Stimulated activated naive CD8-positive, alpha-beta T cell treated with anti-CD3 and anti-CD28 coated beads, Interleukin-15, amount 100 ng/mL, for 72 hours (primary cell): Measurements from ENCODE around the gene CPLX3.

Experiments
- ATAC-seq: fragments of 150-1000 bp; cut with Tn5 transposase; 2 replicates; pipeline ENCODE4 v1.10.0; 2021; ENCODE audit warnings: mild to moderate bottlenecking, moderate library complexity
- DNase-seq, 2 donors: peaks; one replicate each; pipeline ENCODE4 v3.0.0; 2021 to 2022
- H3K27ac Mint-ChIP-seq, 2 donors: one replicate each; pipeline ENCODE4 v1.8.0; 2022; ENCODE audit warnings: mild to moderate bottlenecking in 2 of 2, mixed read lengths in 2 of 2, moderate library complexity in 2 of 2
- H3K27me3 Mint-ChIP-seq: one replicate; pipeline ENCODE4 v1.8.0; 2022; ENCODE audit warnings: mixed read lengths
- H3K4me1 Mint-ChIP-seq: one replicate; pipeline ENCODE4 v1.8.0; 2022; ENCODE audit warnings: mild to moderate bottlenecking, mixed read lengths
- H3K4me3 Mint-ChIP-seq, 2 donors: one replicate each; pipeline ENCODE4 v1.8.0; 2022; ENCODE audit warnings: mild to moderate bottlenecking in 2 of 2, mixed read lengths in 2 of 2, moderate library complexity in 1 of 2
- H3K9me3 Mint-ChIP-seq, 2 donors: one replicate each; pipeline ENCODE4 v1.8.0; 2022; ENCODE audit warnings: mixed read lengths in 2 of 2

The CPLX3 gene

GRCh38 chr15:74873756-74874424 lies 47.5 kb downstream of the CPLX3 start:
- H3K4me3 Mint-ChIP-seq: peak overlapping the region; percentile 96 to 98
- peaks cover 0 to 7% of the 10 kb centered on the region in 2 donors for H3K9me3 Mint-ChIP-seq
- DNase-seq (peak in 1 of 2 donors; percentile 38), ATAC-seq (no peak)
- H3K27ac Mint-ChIP-seq: peak overlapping the region in 1 of 2 donors; percentile 52
- H3K4me1 Mint-ChIP-seq: peaks cover 61% of the 10 kb centered on the region
- no peaks in the 10 kb centered on the region for H3K27me3 Mint-ChIP-seq

GRCh38 chr15:74878273-74878672 lies 51.8 kb downstream of the CPLX3 start:
- Mint-ChIP-seq H3K4me1 (peaks cover 21% of the 10 kb centered on the region), H3K4me3 (no peak overlapping the region), H3K9me3 (peaks cover 0 to 15% of the 10 kb centered on the region in 2 donors), H3K27ac (no peak overlapping the region), H3K27me3 (no peaks in the 10 kb centered on the region)
- DNase-seq (no peak), ATAC-seq (no peak)
